ENCODE data around the gene CPN1. TPM values are rescaled to one million over a fixed set of nuclear protein-coding genes. Genes with fewer than 3 reads are reported as not detected.

Gene CPN1
- total RNA-seq, 2 experiments from 2014 or later = not detected

GRCh38 chr10:100024748-100025147 lies 56.9 kb downstream of the CPN1 start:
- ChIA-PET CTCF (no interaction called here), POLR2A (no interaction called here)
- no peaks in the 10 kb centered on the region for H3K36me3 Mint-ChIP-seq (ENCODE audit: low read depth)
- H3K4me1 ChIP-seq (ENCODE audit: insufficient read depth, low read length) = peaks cover 4% of the 10 kb centered on the region
- no peaks in the 10 kb centered on the region for H3K36me3 ChIP-seq (ENCODE audit: insufficient read depth, low read length)
- no peaks in the 10 kb centered on the region for H3K4me1 Mint-ChIP-seq (ENCODE audit: low read depth)
- peaks cover 3% of the 10 kb centered on the region for H3K9me3 Mint-ChIP-seq
- TF ChIP-seq, protein P1, sequence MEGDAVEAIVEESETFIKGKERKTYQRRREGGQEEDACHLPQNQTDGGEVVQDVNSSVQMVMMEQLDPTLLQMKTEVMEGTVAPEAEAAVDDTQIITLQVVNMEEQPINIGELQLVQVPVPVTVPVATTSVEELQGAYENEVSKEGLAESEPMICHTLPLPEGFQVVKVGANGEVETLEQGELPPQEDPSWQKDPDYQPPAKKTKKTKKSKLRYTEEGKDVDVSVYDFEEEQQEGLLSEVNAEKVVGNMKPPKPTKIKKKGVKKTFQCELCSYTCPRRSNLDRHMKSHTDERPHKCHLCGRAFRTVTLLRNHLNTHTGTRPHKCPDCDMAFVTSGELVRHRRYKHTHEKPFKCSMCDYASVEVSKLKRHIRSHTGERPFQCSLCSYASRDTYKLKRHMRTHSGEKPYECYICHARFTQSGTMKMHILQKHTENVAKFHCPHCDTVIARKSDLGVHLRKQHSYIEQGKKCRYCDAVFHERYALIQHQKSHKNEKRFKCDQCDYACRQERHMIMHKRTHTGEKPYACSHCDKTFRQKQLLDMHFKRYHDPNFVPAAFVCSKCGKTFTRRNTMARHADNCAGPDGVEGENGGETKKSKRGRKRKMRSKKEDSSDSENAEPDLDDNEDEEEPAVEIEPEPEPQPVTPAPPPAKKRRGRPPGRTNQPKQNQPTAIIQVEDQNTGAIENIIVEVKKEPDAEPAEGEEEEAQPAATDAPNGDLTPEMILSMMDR (IDR thresholded peaks at IDR 0.05) = no peak
- peaks cover 6 to 14% of the 10 kb centered on the region in 2 experiments for H3K9me3 ChIP-seq (ENCODE audit: control insufficient read depth in 1 of 2, insufficient read depth in 1 of 2, low read length in 2 of 2)
- H3K27me3 ChIP-seq (ENCODE audit: control insufficient read depth in 1 of 2, insufficient read depth in 2 of 2, low read length in 2 of 2) = no peaks in the 10 kb centered on the region
- no peak for ATAC-seq (ENCODE audit: poor library complexity)
- peaks cover 10% of the 10 kb centered on the region for H3K27me3 Mint-ChIP-seq
- no peak overlapping the region for H3K4me3 ChIP-seq (ENCODE audit: low read length)
- no peak overlapping the region for H3K27ac Mint-ChIP-seq
- H3K4me3 Mint-ChIP-seq = no peak overlapping the region
- intact Hi-C loops (cut with DNase I, micrococcal nuclease) = no loop called here
- DNase-seq = no peak
- H3K27ac ChIP-seq (ENCODE audit: low read depth in 1 of 2, low read length in 2 of 2) = no peak overlapping the region

DNA sequence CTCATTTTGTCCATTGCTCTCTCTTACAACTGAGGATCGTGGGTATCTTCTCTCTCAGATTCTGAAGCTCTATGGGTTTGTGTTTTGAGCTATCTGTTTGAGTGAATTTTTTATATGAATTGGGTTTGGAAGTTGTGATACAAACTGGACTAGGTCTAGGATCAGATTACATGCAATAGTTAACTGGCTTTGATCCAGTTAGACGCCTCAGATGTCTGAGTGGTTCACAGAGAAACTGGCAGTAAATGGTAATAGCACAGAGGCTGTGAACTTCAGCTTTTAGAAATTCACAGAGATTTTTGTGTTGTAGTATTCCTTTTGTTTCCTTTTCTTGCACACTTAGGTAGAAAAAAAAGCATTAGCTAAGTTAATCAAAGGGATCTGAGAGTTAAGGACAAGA lies 59.3 kb downstream of the CPN1 start:
- Histone ChIP-seq H3K4me1 (ENCODE audit: insufficient read depth, low read length) (peaks cover 4% of the 10 kb centered on the region), H3K9me3 (ENCODE audit: control insufficient read depth in 1 of 2, insufficient read depth in 1 of 2, low read length in 2 of 2) (peaks cover 2 to 6% of the 10 kb centered on the region in 2 experiments), H3K27ac (ENCODE audit: low read depth in 1 of 2, low read length in 2 of 2) (no peak overlapping the region), H3K27me3 (ENCODE audit: control insufficient read depth in 1 of 2, insufficient read depth in 2 of 2, low read length in 2 of 2) (no peaks in the 10 kb centered on the region), H3K4me3 (ENCODE audit: low read length) (no peak overlapping the region), H3K36me3 (ENCODE audit: insufficient read depth, low read length) (no peaks in the 10 kb centered on the region)
- Mint-ChIP-seq H3K36me3 (ENCODE audit: low read depth) (no peaks in the 10 kb centered on the region), H3K4me3 (no peak overlapping the region), H3K27ac (no peak overlapping the region), H3K4me1 (ENCODE audit: low read depth) (no peaks in the 10 kb centered on the region), H3K27me3 (peaks cover 5% of the 10 kb centered on the region), H3K9me3 (no peaks in the 10 kb centered on the region)
- POLR2A ChIA-PET = no interaction called here
- TF ChIP-seq, protein P1 (IDR thresholded peaks at IDR 0.05) = no peak
- DNase-seq = no peak
- CTCF ChIA-PET = interaction anchor here (1.1 kb wide), 1 partner anchor 12 kb away, joined by 3 read pairs; the partner anchor contains the start of gene DNMBP
- intact Hi-C loops (cut with DNase I, micrococcal nuclease) = no loop called here
- ATAC-seq (ENCODE audit: poor library complexity) = no peak

DNA sequence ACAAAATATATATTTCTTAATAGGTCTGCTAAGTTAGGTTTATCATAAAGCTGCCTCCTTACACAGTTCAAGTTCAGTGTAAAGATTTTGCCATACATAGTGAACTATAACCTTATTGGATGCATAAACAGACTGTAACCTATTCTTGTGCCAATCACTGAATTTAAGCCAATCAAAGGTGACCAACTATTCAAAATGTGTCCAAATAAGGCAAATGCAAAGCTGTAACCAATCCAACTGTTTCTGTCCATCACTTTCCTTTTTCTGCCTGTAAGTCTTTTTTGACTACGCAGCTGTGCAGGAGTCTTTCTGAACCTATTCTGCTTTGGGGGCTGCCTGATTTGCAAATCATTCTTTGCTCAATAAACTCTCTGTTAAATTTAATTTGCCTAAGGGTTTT lies 60.3 kb downstream of the CPN1 start:
- ATAC-seq (ENCODE audit: poor library complexity) = no peak
- Histone ChIP-seq H3K27me3 (ENCODE audit: control insufficient read depth in 1 of 2, insufficient read depth in 2 of 2, low read length in 2 of 2) (no peaks in the 10 kb centered on the region), H3K36me3 (ENCODE audit: insufficient read depth, low read length) (no peaks in the 10 kb centered on the region), H3K4me3 (ENCODE audit: low read length) (no peak overlapping the region), H3K9me3 (ENCODE audit: control insufficient read depth in 1 of 2, insufficient read depth in 1 of 2, low read length in 2 of 2) (no peaks in the 10 kb centered on the region), H3K4me1 (ENCODE audit: insufficient read depth, low read length) (peaks cover 4% of the 10 kb centered on the region), H3K27ac (ENCODE audit: low read depth in 1 of 2, low read length in 2 of 2) (no peak overlapping the region)
- Mint-ChIP-seq H3K27me3 (peaks cover 5% of the 10 kb centered on the region), H3K36me3 (ENCODE audit: low read depth) (no peaks in the 10 kb centered on the region), H3K4me3 (no peak overlapping the region), H3K4me1 (ENCODE audit: low read depth) (no peaks in the 10 kb centered on the region), H3K9me3 (no peaks in the 10 kb centered on the region), H3K27ac (no peak overlapping the region)
- POLR2A ChIA-PET = no interaction called here
- CTCF ChIA-PET = interaction anchor here (1.1 kb wide), 1 partner anchor 11 kb away, joined by 3 read pairs; the partner anchor contains the start of gene DNMBP
- intact Hi-C loops (cut with DNase I, micrococcal nuclease) = no loop called here
- DNase-seq = no peak
- TF ChIP-seq, protein P1 (IDR thresholded peaks at IDR 0.05) = no peak
